K562 (cell line): ENCODE data around the gene VTI1B. TPM values are rescaled to one million over a fixed set of nuclear protein-coding genes. Genes with fewer than 3 reads are reported as not detected.

Experiments used
- ELK1 ChIP-seq: sonication (generic); formaldehyde crosslinking; IDR thresholded peaks from 2 replicates; pipeline ENCODE4 v1.8.1; 2022; ENCODE audit warnings: missing genetic modification reagents
- ESRRB ChIP-seq: fragments of 250-450 bp; sonication (Bioruptor Pico); IDR thresholded peaks from 2 replicates; pipeline ENCODE4 v1.5.0; 2020; ENCODE audit warnings: mild to moderate bottlenecking, moderate library complexity, borderline replicate concordance
- KLF16 ChIP-seq: IDR thresholded peaks from 2 replicates; pipeline ENCODE4 v1.6.1; 2016; ENCODE audit warnings: antibody characterized with exemption
- MBD2 ChIP-seq: sonication (generic); IDR thresholded peaks from 2 replicates; pipeline ENCODE4 v1.6.1; 2016; ENCODE audit warnings: low read depth, borderline replicate concordance
- NFYB ChIP-seq: IDR thresholded peaks from 2 replicates; pipeline ENCODE4 v1.6.1; 2011; ENCODE audit warnings: mild to moderate bottlenecking, moderate library complexity; ENCODE audit not compliant: insufficient read length; ENCODE audit errors: extremely low read depth
- PYGO2 ChIP-seq: fragments of 450-650 bp; IDR thresholded peaks from 2 replicates; pipeline ENCODE4 v1.6.1; 2016; ENCODE audit warnings: mild to moderate bottlenecking, missing genetic modification characterization, moderate library complexity, missing compliant biosample characterization
- RBM34 ChIP-seq: fragments of 200-400 bp; formaldehyde crosslinking; IDR thresholded peaks from 2 replicates; pipeline ENCODE4 v1.6.1; 2018; ENCODE audit warnings: low read length, borderline replicate concordance; ENCODE audit not compliant: insufficient read depth
- SMAD2 ChIP-seq: fragments of 150-350 bp; IDR thresholded peaks from 2 replicates; pipeline ENCODE4 v1.6.1; 2014; ENCODE audit warnings: low read depth, mild to moderate bottlenecking, low read length
- XRCC5 ChIP-seq: fragments of 200-400 bp; formaldehyde crosslinking; IDR thresholded peaks from 2 replicates; pipeline ENCODE4 v1.6.1; 2017; ENCODE audit warnings: low read depth, mild to moderate bottlenecking, low read length
- ZBTB11 ChIP-seq, 3 experiments: fragments of 200-800 bp in 1 of 3; fragments of 250-450 bp in 1 of 3; fragments of 450-650 bp in 1 of 3; sonication (Bioruptor Pico) in 1 of 3; sonication (Bioruptor generic) in 1 of 3; formaldehyde crosslinking in 1 of 3; IDR thresholded peaks; 2 replicates each; pipeline versions ENCODE4 v1.6.1 to v1.8.0; 2016 to 2022; ENCODE audit warnings: mild to moderate bottlenecking in 2 of 3, missing genetic modification characterization in 2 of 3, missing compliant biosample characterization in 1 of 3, moderate library complexity in 1 of 3
- ZHX1 ChIP-seq: fragments of 150-350 bp; conservative IDR thresholded peaks from 2 replicates; pipeline ENCODE4 v1.6.1; 2014; ENCODE audit warnings: low read length
- polyA plus RNA-seq, 8 experiments: library from polyadenylated mRNA; depleted of rRNA in 4 of 8; stranded (reverse) in 5 of 8; unstranded in 3 of 8; fragments of >200 nt; fragmentation: Nextera tagmentation in 2 of 8; fragmentation: Illumina TruSeq in 1 of 8; extraction: Ambion mirVana in 2 of 8; extraction: Trizol in 1 of 8; gene quantifications; 2 replicates each; pipeline versions ENCODE4 v1.2.1 to v1.2.3, GENCODE V29; 2011 to 2014; ENCODE audit warnings: inconsistent platforms in 1 of 8, missing spikeins in 1 of 8
- total RNA-seq, 7 experiments: library from RNA; depleted of rRNA in 6 of 7; stranded (reverse); fragments of >200 nt in 6 of 7; fragmentation: Illumina TruSeq in 2 of 7; extraction: Trizol in 2 of 7; gene quantifications; 2 replicates each; pipeline versions ENCODE4 v1.2.1 to v1.2.3, GENCODE V29; 2011 to 2021; ENCODE audit warnings: low replicate concordance in 1 of 7
- TF ChIP-seq, protein P1 (sequence below): fragments of 450-650 bp; formaldehyde crosslinking; IDR thresholded peaks from 2 replicates; pipeline ENCODE4 v1.4.0; 2020; ENCODE audit warnings: mild to moderate bottlenecking
- TF ChIP-seq, protein P2 (sequence below): fragments of 450-650 bp; formaldehyde crosslinking; IDR thresholded peaks from 2 replicates; pipeline ENCODE4 v1.4.0; 2022; ENCODE audit warnings: missing genetic modification characterization
- TF ChIP-seq, protein P3 (sequence below), 3 experiments: IDR thresholded peaks in 2 of 3; conservative IDR thresholded peaks in 1 of 3; 2 replicates each; pipeline ENCODE4 v1.5.1; 2011 to 2012; ENCODE audit warnings: low read length in 3 of 3, mild to moderate bottlenecking in 3 of 3, control low read depth in 2 of 3, improper control_type of control experiment in 1 of 3, inconsistent platforms in 1 of 3, low read depth in 1 of 3, mixed read lengths in 1 of 3, moderate library complexity in 1 of 3; ENCODE audit not compliant: insufficient read depth in 2 of 3

The VTI1B gene
- total and polyA plus RNA-seq, 9 of the 15 experiments (the other 6 are each of a cell fraction or from before 2014, with no cell fraction given) = 7.8 to 69.8 (median 50.1) TPM

- TF ChIP-seq SMAD2 (no peak), ESRRB (CRISPR knock-in tag) (no peak), RBM34 (no peak), PYGO2 (tag) (no peak), MBD2 (no peak), ZBTB11 (CRISPR knock-in tag; IDR thresholded peaks at IDR 0.05) (no peak), XRCC5 (no peak), NFYB (no peak), ZHX1 (no peak), ELK1 (CRISPR knock-in tag) (no peak), KLF16 (no peak)
- TF ChIP-seq, protein P1, sequence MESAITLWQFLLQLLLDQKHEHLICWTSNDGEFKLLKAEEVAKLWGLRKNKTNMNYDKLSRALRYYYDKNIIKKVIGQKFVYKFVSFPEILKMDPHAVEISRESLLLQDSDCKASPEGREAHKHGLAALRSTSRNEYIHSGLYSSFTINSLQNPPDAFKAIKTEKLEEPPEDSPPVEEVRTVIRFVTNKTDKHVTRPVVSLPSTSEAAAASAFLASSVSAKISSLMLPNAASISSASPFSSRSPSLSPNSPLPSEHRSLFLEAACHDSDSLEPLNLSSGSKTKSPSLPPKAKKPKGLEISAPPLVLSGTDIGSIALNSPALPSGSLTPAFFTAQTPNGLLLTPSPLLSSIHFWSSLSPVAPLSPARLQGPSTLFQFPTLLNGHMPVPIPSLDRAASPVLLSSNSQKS = no peak
- TF ChIP-seq, protein P2, sequence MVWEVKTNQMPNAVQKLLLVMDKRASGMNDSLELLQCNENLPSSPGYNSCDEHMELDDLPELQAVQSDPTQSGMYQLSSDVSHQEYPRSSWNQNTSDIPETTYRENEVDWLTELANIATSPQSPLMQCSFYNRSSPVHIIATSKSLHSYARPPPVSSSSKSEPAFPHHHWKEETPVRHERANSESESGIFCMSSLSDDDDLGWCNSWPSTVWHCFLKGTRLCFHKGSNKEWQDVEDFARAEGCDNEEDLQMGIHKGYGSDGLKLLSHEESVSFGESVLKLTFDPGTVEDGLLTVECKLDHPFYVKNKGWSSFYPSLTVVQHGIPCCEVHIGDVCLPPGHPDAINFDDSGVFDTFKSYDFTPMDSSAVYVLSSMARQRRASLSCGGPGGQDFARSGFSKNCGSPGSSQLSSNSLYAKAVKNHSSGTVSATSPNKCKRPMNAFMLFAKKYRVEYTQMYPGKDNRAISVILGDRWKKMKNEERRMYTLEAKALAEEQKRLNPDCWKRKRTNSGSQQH (CRISPR knock-in tag) = no peak
- TF ChIP-seq, protein P3, sequence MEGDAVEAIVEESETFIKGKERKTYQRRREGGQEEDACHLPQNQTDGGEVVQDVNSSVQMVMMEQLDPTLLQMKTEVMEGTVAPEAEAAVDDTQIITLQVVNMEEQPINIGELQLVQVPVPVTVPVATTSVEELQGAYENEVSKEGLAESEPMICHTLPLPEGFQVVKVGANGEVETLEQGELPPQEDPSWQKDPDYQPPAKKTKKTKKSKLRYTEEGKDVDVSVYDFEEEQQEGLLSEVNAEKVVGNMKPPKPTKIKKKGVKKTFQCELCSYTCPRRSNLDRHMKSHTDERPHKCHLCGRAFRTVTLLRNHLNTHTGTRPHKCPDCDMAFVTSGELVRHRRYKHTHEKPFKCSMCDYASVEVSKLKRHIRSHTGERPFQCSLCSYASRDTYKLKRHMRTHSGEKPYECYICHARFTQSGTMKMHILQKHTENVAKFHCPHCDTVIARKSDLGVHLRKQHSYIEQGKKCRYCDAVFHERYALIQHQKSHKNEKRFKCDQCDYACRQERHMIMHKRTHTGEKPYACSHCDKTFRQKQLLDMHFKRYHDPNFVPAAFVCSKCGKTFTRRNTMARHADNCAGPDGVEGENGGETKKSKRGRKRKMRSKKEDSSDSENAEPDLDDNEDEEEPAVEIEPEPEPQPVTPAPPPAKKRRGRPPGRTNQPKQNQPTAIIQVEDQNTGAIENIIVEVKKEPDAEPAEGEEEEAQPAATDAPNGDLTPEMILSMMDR (IDR thresholded peaks at IDR 0.05 in 2 of 3, conservative IDR thresholded peaks at IDR 0.05 in 1 of 3; ENCODE audit: insufficient read depth in 2 of 3, low read depth in 1 of 3, low read length in 3 of 3) = peak in 2 of 3 experiments; percentile 34 to 46; a peak in 3 of 6 replicates
Measured at GRCh38 chr14:67619446-67620216, 54.8 kb downstream of the VTI1B start, which contains the start of gene ARG2 (continued).
